Eye (tissue), 1 donor: Measurements from ENCODE around the gene SPINK1.
"Not testable (repeated sequence)": the region's sequence is repeated elsewhere in the genome, so short reads cannot be mapped to it uniquely, and the experiment has no call there.

Source experiments
- DNase-seq: peaks from one replicate; pipeline ENCODE4 v3.0.0-alpha.2; 2015

Gene SPINK1

DNA sequence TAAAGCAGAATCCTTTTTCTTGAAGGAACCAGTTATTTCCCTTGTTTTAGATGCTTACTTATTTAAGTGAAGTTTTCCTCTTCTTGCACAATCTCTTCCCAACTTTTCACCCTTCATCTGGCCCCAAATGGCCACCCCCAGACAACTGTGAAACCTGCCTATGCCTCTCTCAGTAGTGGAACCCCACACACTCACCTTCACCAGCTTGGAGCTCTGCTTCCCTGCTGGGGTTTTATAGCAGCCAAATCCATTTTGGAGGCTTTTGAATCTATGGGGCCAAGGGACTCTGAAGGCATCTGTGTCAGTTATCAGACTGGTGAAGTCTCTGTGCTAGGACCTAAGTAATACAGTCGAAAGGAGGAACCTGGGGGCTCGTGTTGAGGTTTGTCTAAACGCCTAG lies 22.9 kb upstream of the SPINK1 start:
- no peak for DNase-seq

DNA sequence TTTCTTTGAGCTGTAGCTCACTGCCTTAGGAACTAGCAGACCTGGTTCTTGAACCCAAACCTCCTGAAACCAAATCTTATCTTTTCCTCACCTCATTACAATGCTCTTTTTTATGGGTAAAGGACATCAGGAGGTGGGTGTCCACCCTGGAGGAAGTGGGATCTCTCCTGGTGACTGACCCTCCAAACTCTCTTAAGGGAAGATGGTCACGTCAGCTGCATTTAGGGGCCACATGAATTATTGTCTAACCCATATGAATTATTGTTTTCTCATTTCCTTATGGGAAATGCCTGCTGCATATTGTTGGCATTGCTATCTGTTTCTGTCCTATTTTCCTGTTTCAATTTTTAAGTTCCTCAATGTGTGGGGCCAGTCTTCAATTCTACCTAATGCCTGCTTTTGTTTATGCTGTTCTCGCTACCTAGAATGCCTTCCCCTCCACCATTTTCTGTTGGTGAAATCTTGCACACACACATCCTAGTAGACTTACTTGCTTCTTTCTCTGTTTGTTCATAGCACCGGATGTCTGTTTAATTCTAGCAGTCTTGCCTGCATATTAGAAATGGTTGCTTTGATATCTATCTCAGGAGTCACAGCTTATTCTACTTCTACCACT lies 22.0 kb upstream of the SPINK1 start:
- no peak for DNase-seq

- DNase-seq = no peak
These were observed 20.9 kb upstream of the SPINK1 start for GRCh38 chr5:147852365-147852764.

DNA sequence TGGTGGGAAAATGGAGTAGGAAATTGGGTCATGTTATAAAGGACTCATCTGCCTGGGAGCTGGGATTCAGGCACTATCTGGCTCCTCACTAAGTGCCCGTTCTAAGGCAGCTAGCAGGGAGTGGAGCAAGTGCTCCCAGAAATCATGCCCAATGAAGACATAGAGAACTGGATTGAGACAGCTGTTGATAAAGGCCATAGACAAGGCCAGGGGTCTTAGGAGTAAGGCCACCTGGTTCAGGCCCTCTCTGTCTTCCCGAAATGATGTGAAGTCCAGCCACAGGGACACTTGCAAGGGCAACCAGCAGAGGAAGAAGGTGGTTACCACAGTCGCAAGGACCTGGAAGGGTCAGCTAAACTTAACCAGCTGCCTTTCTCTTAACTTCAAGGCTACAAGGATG lies 20.1 kb upstream of the SPINK1 start:
- DNase-seq = no peak

DNA sequence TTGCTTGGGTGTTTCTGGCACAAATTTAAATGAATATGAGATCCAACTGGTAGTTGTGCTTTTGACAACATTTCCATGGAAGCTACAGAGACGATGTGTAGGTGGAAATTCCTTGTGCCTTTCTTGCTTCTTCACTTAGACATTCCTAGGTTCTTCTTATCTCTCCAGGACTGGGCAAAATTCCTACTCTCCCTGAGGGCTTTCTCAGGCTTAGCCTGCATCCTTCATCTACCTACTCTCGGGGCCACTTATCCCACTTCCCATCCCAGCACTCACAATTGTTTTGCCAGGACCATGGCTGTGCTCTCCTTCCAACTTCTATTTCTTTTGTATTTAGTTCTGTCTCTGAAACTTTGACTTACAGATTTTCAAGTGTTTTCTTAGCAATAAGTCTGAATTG lies 17.8 kb upstream of the SPINK1 start:
- no peak for DNase-seq

DNA sequence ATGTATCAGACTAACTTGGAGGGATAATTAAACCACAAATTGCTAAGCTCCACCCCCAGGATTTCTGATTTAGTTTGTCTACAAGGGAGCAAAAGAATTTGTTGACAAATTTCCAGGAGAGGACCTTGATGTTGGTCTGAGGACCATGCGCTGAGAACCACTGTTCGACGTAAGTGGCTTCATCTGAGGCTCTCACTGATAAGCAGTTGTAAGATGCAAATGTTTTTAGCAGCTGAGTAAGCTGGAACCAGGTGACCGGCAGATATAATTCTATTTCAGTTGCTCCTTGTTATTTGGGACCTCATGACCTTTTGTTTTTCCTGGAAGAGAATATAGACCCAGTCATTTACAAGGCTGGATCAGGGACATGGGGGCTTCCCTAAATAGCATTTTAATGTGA lies 14.1 kb upstream of the SPINK1 start:
- no peak for DNase-seq

- DNase-seq = no peak
These were observed 13.4 kb upstream of the SPINK1 start for GRCh38 chr5:147844846-147845245.

GRCh38 chr5:147842869-147843268 lies 11.4 kb upstream of the SPINK1 start:
- no peak for DNase-seq

DNA sequence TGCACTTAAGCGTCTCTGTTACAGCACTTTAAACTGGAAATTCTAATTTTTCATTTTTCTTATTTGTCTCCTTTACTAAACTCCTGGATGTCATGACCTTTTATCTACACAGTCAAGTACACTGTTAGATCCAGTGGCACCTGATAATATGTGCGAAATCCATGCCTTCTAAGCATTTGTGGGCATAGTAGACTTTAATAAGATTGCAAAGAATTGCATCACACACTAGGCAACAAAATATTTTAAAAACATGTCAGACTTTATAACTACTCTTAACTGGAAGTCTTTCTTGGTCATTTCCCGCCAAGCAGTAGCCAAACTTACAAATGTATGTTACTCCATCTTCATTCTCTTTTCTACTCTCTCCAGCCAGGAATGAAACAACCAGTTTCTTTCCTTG lies 5.0 kb upstream of the SPINK1 start:
- DNase-seq = no peak

GRCh38 chr5:147835386-147835798 lies 3.9 kb upstream of the SPINK1 start:
- no peak for DNase-seq

GRCh38 chr5:147832541-147832940 lies 1.1 kb upstream of the SPINK1 start:
- peak; percentile 8 for DNase-seq

GRCh38 chr5:147830035-147830434 lies 1.4 kb downstream of the SPINK1 start:
- no peak for DNase-seq

DNA sequence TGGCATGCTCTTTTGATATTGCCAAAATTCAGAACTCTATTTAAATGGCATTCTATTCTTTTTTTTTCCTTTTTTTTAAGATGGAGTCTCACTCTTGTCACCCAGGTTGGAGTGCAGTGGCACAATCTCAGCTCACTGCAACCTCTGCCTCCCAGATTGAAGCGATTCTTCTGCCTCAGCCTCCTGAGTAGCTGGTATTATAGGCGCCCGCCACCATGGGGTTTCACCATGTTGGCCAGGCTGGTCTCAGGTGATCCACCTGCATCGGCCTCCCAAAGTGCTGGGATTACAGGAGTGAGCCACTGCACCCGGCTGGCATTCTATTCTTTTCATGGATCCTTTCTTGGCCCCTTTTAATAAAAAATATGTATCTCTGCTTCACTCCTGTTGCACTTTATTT lies 4.5 kb downstream of the SPINK1 start:
- DNase-seq = not testable (repeated sequence)

DNA sequence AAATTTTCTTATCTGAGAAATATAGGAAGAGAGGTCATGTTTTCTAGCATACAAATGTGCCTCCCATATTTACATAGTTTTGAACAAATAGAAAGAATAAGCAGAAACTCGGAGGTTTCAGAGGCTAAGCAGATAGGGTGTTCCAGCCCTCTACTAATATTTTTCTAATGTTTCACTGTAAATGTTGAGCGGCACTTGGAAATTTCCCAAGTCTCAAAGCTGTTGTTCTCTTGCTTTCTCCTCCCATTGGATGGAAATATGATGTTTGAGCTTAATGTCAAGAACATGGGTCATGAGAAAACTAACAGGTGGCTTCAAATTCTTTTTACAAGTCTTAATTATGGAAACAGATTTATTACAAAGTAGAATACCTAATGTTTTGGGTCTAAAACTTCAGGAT lies 5.1 kb downstream of the SPINK1 start:
- DNase-seq = no peak

- peak; percentile 90 for DNase-seq
These were observed 8.6 kb downstream of the SPINK1 start for GRCh38 chr5:147822686-147823491.

DNA sequence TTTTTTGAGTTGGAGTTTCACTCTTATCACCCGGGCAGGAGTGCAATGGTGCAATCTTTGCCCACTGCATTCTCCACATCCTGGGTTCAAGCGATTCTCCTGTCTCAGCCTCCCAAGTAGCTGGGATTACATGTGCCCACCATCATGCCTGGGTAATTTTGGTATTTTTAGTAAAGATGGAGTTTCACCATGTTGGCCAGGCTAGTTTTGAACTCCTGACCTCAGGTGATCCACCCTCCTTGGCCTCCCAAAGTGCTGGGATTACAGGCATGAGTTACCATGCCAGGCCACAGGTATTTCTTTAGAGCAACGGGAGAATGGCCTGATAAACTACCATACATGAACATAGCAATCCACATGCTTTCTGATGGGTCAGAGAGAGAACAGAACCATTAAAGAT lies 9.2 kb downstream of the SPINK1 start:
- not testable (repeated sequence) for DNase-seq

GRCh38 chr5:147821766-147822165 lies 9.7 kb downstream of the SPINK1 start:
- DNase-seq = no peak

DNA sequence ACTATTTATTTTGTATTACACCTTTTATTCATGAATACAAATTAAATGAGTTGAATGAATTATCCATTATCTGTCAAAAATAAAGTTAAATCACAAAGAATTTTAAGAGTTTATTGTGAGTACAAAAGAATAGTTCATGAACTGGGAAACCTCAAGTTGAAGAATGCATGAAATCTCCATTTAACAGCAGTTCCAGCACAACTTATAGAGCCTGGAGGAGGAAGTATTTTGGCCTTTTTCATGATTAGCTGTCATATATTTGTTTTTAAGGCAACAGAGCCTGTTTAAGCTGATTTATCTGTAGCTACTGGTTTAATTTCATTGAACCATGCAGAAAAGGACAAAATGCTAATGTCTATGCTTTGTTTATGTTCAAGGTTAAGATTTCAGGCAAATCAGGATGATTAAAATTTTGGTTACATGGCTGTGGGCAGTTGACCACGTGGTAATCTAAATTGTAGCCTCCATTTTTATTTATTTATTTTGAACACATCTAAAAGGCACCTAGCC lies 12.2 kb downstream of the SPINK1 start:
- no peak for DNase-seq

DNA sequence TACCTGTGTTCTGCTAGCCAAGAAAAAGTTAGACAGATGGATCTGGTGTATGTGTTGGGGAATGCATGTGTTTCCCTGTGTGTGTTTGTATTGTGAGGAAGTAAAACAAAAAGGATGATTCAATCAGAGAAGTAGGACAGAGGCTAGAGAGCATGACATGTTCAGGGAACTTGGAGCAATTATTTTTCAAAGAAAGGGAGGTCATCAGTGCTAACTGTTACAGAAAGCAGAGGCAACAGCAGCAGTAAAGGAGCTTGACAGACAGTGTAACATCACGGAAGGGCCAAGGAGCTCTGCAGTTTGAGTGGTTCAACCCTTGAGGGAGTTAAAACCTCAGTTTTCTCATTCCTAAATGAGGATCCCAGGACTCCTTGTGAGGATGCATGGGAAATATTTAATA lies 13.2 kb downstream of the SPINK1 start:
- DNase-seq = peak; percentile 29

- DNase-seq = no peak
These were observed 17.8 kb downstream of the SPINK1 start for GRCh38 chr5:147813696-147814095.

GRCh38 chr5:147809830-147810666 lies 21.4 kb downstream of the SPINK1 start:
- no peak for DNase-seq

DNA sequence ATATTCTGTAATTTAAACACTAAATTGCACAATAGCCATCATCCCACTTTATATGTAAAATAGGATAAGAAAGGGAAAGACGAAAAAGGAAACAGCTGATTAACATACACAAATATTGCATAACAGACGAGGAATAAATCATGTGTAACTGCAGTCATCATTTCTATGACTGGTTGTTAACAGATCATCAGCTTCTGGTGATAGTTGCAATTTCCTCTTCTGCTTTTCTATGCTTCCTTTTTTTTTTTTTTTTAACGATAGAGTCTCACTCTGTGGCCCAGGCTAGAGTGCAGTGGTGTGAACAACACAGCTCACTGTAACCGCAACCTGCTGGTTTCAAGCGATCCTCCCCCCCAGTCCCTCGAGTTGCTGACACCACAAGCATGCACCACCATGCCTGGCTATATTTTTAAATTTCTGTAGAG lies 26.4 kb downstream of the SPINK1 start:
- DNase-seq = no peak

DNA sequence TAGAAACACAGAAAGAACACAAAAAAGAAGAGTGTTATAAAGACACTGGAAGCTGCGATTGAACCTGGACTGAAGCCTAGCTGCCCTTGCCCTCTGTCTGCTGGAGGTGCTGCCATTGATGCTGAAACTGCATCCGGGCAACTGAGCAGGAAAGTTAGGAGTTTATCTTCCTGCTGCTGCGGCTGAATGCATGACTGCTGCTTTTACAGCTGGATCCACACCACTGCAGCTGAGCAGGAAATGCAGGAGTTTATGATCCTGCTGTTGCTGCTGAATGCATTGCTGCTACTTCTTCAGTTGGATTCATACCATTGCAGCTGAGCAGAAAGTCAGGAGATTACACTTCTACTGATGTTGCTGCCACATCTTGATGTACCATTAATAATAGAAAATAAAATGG lies 27.1 kb downstream of the SPINK1 start:
- no peak for DNase-seq

- DNase-seq = no peak
These were observed 27.5 kb downstream of the SPINK1 start for GRCh38 chr5:147803926-147804325.
